ENCODE results near the gene TMEM87B.
"Not testable (repeated sequence)": the region's sequence is repeated elsewhere in the genome, so short reads cannot be mapped to it uniquely, and the experiment has no call there.

The TMEM87B gene

GRCh38 chr2:112134120-112134519 is 79.1 kb downstream of the TMEM87B start:
- DNase-seq = no peak

DNA sequence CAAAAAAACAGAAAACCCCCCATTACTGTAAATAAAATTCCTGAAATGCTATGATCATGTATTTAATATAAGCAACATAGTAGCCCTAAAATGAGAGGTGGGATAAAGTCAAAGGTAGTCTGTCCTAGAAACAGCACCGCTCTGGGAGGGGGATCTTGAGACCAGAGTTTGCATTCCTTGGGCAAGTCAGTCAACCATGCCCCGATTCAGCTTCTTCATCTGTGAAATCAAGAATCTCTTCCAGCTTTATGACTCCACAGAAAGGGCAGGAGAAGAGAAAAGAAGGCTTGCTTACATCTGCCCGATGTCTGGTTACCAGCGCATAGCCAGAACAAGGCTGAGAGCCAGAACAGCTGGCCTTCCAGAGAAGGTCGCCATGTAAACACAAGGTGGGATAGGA is 81.0 kb downstream of the TMEM87B start:
- DNase-seq = no peak

DNA sequence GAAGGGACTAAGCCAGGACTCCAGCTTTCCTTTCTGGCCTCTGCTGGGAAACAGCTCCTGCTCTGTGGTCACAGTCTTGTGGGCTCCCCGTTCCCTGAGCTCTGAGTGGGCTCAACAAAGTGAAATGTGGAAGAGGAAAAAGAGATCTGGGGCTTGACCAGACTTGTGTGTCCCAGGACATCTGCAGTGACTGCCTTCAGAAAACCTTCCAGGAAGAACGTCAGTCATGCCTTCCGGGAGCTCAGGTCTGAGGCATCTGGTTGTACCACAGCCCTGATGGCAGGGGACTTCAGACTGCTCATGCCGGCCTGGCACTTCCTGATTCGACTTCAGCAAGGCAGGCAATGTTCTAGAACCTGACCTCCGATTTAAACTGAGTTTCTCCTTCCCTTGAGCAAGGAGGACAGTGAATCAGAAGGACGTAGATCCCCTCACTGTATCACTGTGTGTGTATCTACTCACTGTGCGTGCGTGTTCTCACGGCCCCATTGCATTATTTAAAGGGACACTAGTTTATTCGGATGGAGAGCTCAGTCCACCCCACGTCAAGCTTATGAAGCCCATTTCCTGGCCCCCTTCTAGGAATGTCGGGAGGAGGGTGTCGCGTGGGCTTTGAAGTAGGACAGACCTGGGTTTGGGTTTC is 82.6 kb downstream of the TMEM87B start:
- peak; percentile 17 for DNase-seq

- DNase-seq = no peak
Measured at GRCh38 chr2:112138159-112139032, 83.3 kb downstream of the TMEM87B start, which contains the start of gene FBLN7. Gene FBLN7, plus strand, starts transcription at chr2:112138385. Its CDS starts 271 bp downstream, at chr2:112138656.

GRCh38 chr2:112139033-112139614 is 84.1 kb downstream of the TMEM87B start:
- DNase-seq = not testable (repeated sequence)

DNA sequence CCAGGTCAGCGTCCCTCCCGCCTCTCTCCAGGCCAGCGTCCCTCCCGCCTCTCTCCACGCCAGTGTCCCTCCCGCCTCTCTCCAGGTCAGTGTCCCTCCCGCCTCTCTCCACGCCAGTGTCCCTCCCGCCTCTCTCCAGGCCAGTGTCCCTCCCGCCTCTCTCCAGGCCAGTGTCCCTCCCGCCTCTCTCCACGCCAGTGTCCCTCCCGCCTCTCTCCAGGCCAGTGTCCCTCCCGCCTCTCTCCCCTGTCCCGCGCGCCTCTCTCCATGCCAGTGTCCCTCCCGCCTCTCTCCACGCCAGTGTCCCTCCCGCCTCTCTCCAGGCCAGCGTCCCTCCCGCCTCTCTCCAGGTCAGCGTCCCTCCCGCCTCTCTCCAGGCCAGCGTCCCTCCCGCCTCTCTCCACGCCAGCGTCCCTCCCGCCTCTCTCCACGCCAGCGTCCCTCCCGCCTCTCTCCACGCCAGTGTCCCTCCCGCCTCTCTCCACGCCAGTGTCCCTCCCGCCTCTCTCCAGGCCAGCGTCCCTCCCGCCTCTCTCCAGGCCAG is 84.7 kb downstream of the TMEM87B start:
- not testable (repeated sequence) for DNase-seq

GRCh38 chr2:112140205-112140802 is 85.2 kb downstream of the TMEM87B start:
- no peak for DNase-seq

DNA sequence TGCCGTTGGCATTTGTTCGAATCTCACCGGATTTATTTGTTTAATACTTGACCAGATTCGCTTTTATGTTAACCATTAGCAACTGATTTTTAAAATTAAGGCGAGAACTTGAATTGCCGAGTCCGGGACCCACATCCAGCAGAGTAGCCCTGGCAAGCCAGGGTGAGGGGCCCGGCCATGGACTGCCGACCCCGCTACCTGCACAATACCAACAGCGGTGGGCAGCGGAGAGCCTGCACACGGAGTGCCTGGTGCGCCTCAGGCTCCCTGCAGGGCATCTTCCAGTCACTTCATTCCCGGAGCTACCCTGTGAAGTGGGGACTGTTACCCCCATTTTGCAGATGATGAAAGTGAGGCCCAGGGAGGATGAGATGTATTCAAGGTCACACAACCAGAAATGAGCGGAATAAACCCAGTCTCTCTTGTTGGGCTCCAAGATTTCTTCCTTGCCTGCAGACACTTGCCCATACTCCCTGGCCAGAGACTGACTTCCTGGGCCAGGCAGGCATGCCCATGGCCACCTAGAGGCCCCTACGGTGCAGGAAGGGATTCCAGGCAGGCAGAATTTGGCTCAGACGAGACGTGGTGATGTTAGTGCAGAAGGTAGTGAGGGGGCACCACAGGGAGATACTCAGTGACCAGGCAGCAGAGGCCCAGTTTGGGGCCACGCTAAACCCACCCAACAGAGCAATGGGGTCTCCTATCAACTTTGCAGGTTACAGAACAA is 86.0 kb downstream of the TMEM87B start:
- no peak for DNase-seq

DNA sequence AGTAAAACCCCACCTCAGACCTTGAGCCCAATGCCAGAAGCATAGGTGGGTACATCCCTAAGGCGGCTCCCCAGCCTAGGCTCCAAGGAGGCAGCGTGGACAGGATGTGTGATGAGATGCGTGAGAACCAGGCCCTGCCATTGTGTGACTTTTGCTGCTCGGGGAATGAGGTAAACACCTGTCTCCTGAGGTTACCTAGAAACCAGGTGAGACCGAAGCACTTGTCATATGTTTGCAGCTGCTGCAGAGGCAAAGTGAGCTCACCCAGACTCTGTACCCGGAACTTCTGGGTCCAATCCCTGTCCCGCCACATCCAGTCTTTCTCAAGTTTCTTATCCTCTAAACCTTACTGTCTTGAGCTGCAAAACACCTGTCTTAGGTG is 86.5 kb downstream of the TMEM87B start:
- DNase-seq = no peak

GRCh38 chr2:112142525-112143078 is 87.5 kb downstream of the TMEM87B start:
- DNase-seq = no peak

DNA sequence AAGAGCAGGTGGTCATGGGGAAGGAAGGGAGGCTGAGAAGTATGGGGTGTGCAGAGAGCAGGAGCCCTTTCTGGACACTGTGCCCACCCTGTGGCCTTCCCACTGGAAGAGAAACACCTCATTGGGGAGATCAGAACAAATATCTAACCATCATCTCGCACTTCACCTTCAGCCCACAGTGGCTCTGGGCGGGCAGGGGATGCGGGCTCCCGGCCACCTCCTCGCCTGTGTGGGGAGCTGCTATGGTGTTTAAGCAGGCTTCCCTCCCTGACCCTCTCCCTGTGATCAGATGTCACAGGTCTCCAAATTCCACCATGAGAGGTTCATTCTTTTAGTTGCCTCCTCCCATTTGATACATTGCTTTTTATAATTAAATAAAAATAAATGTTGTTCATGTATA is 88.1 kb downstream of the TMEM87B start:
- no peak for DNase-seq

DNA sequence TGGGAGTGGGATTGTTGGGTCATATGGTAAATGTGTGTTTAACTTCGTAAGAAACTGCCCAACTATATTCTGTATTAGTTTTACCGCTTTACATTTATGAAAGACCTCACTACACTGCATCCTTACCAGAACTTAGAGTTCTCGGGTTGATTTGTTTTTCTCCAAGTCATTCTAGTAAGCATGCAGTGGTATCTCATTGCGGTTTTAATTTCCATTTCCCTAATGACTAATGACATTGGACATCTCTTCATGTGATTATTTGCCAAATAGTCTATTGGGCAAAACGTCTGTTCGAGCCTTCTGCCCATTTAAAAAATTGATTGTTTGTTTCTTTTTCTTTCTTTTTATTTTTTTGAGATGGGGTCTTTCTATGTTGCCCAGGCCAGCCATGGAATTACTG is 89.9 kb downstream of the TMEM87B start:
- DNase-seq = no peak

- DNase-seq = no peak
Measured at GRCh38 chr2:112147382-112148168, 92.5 kb downstream of the TMEM87B start.

- no peak for DNase-seq
Measured at GRCh38 chr2:112148477-112148876, 93.4 kb downstream of the TMEM87B start.

DNA sequence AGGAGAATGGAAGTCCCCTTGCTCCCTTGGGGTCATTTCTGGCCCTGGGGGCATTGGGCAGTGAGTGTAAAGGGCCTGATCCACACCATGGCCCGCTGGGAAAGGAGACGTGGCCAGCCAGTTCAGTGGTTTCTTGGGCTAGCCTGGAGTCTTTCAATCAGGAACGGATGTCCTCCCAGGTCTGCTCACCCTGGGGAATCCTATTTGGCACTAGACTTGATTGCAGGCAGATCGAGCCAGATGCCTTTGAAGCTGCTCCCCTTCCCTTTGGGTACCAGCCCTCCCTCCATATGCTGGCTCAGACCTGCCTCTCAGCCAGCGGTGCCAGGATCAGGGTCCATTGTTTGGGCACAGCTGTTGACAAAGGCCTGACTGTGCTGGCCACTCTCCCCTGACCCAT is 94.1 kb downstream of the TMEM87B start:
- no peak for DNase-seq

GRCh38 chr2:112149866-112150435 is 94.9 kb downstream of the TMEM87B start:
- no peak for DNase-seq

DNA sequence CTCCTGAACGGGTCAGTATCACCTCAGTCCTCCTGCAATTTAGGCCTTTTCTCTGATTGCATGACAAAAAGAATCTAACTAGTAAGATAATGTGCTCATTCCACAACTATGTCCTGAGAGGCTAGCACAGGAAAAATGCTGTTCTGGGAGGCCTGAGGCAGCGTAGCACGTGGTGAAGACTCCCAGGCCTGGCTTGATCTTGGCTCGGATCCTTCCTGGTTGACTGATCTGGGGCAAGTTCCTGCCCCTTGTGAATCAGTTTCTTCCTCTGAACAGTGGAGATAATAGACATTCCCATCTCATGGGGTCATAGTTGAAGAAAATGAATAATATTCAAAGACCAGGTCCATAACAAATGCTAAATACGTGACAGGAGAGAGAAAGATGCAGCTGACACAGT is 95.4 kb downstream of the TMEM87B start:
- no peak for DNase-seq

DNA sequence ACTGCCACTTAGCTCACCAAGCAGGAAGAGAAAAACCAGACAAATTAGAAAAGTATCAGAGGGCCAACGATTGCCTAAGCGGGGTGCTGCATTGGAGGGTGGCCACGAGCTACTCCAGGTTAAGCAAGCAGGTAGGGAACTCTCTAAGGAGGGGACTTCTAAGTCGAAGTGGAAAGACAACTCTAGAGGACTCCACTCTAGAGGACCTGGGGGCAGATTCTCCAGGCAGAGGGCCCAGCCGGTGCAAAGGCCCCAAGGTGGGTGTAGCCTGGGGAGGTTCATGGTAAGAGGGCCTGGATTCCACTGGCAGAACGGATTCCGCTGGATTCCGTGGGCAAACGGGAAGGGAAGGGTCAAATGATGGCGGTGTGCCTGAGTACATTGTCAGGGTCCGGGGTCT is 95.8 kb downstream of the TMEM87B start:
- DNase-seq = no peak

GRCh38 chr2:112151271-112151670 is 96.2 kb downstream of the TMEM87B start:
- no peak for DNase-seq

DNA sequence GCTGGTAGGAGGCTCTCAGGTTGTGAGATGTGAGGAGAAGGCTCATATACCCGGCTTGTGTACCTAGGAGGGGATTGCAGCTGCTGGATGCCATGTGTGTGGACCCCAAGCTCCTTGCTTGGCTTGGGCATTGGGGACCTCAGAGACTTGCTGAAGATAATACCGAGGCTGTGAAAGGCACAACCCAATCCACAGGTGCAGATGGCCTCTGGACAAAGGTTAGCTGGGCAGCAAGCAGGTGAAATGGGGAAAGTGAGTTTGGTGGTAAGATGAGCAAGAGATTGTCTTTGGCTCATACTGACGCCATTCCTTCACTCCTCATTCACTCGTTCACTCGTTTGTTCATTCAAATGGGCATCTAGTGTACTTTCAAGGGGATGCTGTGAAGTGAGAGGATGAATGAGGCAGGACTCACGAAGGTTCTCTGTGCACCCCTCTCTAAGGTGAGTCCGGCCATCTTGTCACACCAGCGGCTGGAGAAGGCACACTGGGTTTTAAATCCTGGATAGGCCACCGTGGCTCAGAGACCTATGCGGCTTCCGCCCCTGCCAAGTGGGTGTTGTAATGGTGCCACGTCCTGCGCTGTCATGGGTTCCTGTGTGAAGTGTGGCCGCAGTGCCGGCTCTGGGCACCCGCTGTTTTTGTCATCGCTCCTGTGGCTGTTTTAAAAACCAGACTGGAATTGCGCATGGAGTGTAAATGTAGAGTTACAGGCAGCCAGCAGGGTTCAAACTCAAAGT is 96.8 kb downstream of the TMEM87B start:
- no peak for DNase-seq
